ENCODE measurements around the gene CLHC1. TPM values are rescaled to one million over a fixed set of nuclear protein-coding genes. Genes with fewer than 3 reads are reported as not detected.
A peak's percentile ranks its signal among the peaks of the same experiment; 100 is the strongest.

The CLHC1 gene
- total RNA-seq, 1 experiment from 2014 or later = 9.2 TPM

GRCh38 chr2:55232863-55233657 is 967 bp upstream of the CLHC1 start:
- no peaks in the 10 kb centered on the region for H3K9me3 ChIP-seq (ENCODE audit: control insufficient read depth, low read depth, low read length)
- no peaks in the 10 kb centered on the region for H4K20me1 ChIP-seq (ENCODE audit: control insufficient read depth, insufficient read depth, insufficient read length)
- no peaks in the 10 kb centered on the region; the same call in 1 of the 2 replicates for H3K27me3 Mint-ChIP-seq (ENCODE audit: low read depth)
- H4K8ac ChIP-seq (replicated peaks; ENCODE audit: insufficient read length, low read depth, low read length) = no peak overlapping the region
- no peak overlapping the region for H3T11ph ChIP-seq (ENCODE audit: low read length)
- no peaks in the 10 kb centered on the region; a peak in 1 of 5 replicates for H3K9me3 Mint-ChIP-seq
- TF ChIP-seq, protein P1, sequence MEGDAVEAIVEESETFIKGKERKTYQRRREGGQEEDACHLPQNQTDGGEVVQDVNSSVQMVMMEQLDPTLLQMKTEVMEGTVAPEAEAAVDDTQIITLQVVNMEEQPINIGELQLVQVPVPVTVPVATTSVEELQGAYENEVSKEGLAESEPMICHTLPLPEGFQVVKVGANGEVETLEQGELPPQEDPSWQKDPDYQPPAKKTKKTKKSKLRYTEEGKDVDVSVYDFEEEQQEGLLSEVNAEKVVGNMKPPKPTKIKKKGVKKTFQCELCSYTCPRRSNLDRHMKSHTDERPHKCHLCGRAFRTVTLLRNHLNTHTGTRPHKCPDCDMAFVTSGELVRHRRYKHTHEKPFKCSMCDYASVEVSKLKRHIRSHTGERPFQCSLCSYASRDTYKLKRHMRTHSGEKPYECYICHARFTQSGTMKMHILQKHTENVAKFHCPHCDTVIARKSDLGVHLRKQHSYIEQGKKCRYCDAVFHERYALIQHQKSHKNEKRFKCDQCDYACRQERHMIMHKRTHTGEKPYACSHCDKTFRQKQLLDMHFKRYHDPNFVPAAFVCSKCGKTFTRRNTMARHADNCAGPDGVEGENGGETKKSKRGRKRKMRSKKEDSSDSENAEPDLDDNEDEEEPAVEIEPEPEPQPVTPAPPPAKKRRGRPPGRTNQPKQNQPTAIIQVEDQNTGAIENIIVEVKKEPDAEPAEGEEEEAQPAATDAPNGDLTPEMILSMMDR (conservative IDR thresholded peaks at IDR 0.05) = no peak
- H3K79me2 ChIP-seq (ENCODE audit: insufficient read depth, low read length) = peaks cover 10% of the 10 kb centered on the region
- H4K5ac ChIP-seq (ENCODE audit: insufficient read length, low read depth, low read length) = no peak overlapping the region
- peak overlapping the region; percentile 97 to 99 for H3K4me3 Mint-ChIP-seq
- H3K27ac ChIP-seq (ENCODE audit: insufficient read length, low read depth, low read length) = peak overlapping the region; percentile 92
- peaks cover 10% of the 10 kb centered on the region for H3K23me2 ChIP-seq (ENCODE audit: insufficient read length, low read depth, low read length, poor library complexity, severe bottlenecking)
- no peak for DNase-seq
- H2BK12ac ChIP-seq (ENCODE audit: insufficient read length, low read depth, low read length) = no peak overlapping the region
- H4K91ac ChIP-seq (ENCODE audit: insufficient read length, low read depth, low read length) = no peak overlapping the region
- no peak overlapping the region for H2AFZ ChIP-seq (ENCODE audit: low read length)
- no peaks in the 10 kb centered on the region for H3K27me3 ChIP-seq (ENCODE audit: insufficient read depth, low read length)
- H2BK5ac ChIP-seq (ENCODE audit: insufficient read length, low read length) = no peak overlapping the region
- H3K79me1 ChIP-seq (ENCODE audit: insufficient read depth, low read depth, low read length, poor library complexity, severe bottlenecking) = peaks cover 7% of the 10 kb centered on the region
- peak overlapping the region; percentile 85; the same call in 1 of the 2 replicates for H3K14ac ChIP-seq (ENCODE audit: insufficient read depth, low read length)
- H3K36me3 Mint-ChIP-seq (ENCODE audit: insufficient read depth in 1 of 3, low read depth in 3 of 3) = peaks cover 31 to 58% (median 42%) of the 10 kb centered on the region in 3 experiments
- H3K18ac ChIP-seq (ENCODE audit: insufficient read length, low read depth, low read length) = peak overlapping the region; percentile 28
- no peak overlapping the region for H2AK5ac ChIP-seq (ENCODE audit: insufficient read length, low read length)
- H3K4me1 ChIP-seq (ENCODE audit: insufficient read depth, low read length) = no peaks in the 10 kb centered on the region
- no peak overlapping the region for H2BK120ac ChIP-seq (ENCODE audit: low read depth, low read length, poor library complexity, severe bottlenecking)
- H3K27ac Mint-ChIP-seq = peak overlapping the region; percentile 99 to 100 (median 100)
- no peak overlapping the region for H3K23ac ChIP-seq (ENCODE audit: insufficient read length, low read depth, low read length)
- H2BK15ac ChIP-seq (ENCODE audit: low read depth, low read length) = no peak overlapping the region
- no peak overlapping the region for H2BK20ac ChIP-seq (ENCODE audit: low read depth, low read length, poor library complexity, severe bottlenecking)
- no peak overlapping the region; the same call in 1 of the 2 replicates for H3K4ac ChIP-seq (ENCODE audit: low read depth, low read length)
- H3K56ac ChIP-seq (ENCODE audit: insufficient read length, low read depth, low read length) = no peak overlapping the region
- peak overlapping the region; percentile 99 for H3K4me2 ChIP-seq (ENCODE audit: insufficient read depth, insufficient read length, low read length)
- peak overlapping the region; percentile 89 for H3K9ac ChIP-seq (ENCODE audit: extremely low read depth, insufficient read length, low read length)
- no CpG with 5 or more reads among the region's 33 CpGs for WGBS (ENCODE audit: extremely low coverage, insufficient read length, low lambda C conversion rate)
- H3K4me1 Mint-ChIP-seq = peaks cover 19 to 24% of the 10 kb centered on the region in 2 experiments

Data from H9 (cell line).